GM12892 (cell line): ENCODE results near the gene PRRC1.

Experiments used
- POLR2A ChIP-seq: IDR thresholded peaks from 2 replicates; pipeline ENCODE4 v1.6.1; 2011; ENCODE audit warnings: low read depth, low read length, control low read depth
- POLR2AphosphoS5 ChIP-seq: IDR thresholded peaks from 2 replicates; pipeline ENCODE4 v1.6.1; 2011; ENCODE audit warnings: low read depth, low read length, control low read depth
- TAF1 ChIP-seq: IDR thresholded peaks from 2 replicates; pipeline ENCODE4 v1.6.1; 2011; ENCODE audit warnings: low read depth, mild to moderate bottlenecking, control low read depth, low read length, borderline replicate concordance

DNA sequence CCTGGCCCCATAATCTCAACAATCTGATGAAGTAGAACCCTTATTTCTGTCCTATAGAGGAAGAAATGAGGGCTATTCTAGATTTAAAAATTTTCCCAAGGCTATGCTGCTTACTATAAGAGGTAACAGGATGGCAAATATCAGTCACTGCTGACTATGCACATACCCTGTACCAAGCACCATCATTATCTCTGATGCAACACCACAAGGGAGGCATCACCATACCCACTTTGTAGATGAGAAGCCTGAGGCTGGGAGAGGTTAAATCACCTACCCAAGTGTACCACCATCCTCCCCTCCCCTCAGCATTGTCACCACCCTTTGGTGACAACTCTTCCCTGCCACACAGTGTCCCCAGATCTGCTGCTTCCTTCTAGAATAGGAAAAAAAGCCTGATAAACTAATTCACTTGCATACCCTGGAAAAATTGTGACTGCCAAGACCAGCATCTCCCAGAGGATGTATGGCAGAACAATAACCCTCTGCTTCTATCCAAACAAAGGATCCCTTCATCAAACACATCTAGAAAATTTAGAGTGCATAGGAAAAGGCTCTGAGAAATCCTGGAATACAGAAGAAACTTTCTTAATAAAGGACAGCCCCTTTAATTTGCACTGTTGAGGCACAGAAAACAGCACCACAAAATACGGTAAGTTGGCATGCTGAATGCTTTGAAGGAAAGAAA is 48.3 kb downstream of the PRRC1 start:
- TF ChIP-seq POLR2A (no peak), TAF1 (no peak), POLR2AphosphoS5 (no peak)
